Measurements from ENCODE around the gene GSDME.

The GSDME gene

GRCh38 chr7:24778543-24779282 lies 21.4 kb upstream of the GSDME start:
- no peak overlapping the region for H3K4me3 ChIP-seq (ENCODE audit: low read length)
- DNase-seq (ENCODE audit: low read depth, low spot score): no peak

GRCh38 chr7:24777806-24778205 lies 20.5 kb upstream of the GSDME start:
- H3K4me3 ChIP-seq (ENCODE audit: low read length): no peak overlapping the region
- DNase-seq (ENCODE audit: low read depth, low spot score): no peak

- no peak for DNase-seq (ENCODE audit: low read depth, low spot score)
- H3K4me3 ChIP-seq (ENCODE audit: low read length): no peak overlapping the region
Measured at GRCh38 chr7:24773646-24774045, 16.4 kb upstream of the GSDME start.

GRCh38 chr7:24769851-24770250 lies 12.6 kb upstream of the GSDME start:
- no peak overlapping the region for H3K4me3 ChIP-seq (ENCODE audit: low read length)
- no peak for DNase-seq (ENCODE audit: low read depth, low spot score)

GRCh38 chr7:24769014-24769830 lies 12.0 kb upstream of the GSDME start:
- H3K4me3 ChIP-seq (ENCODE audit: low read length): no peak overlapping the region
- DNase-seq (ENCODE audit: low read depth, low spot score): peak; percentile 11

GRCh38 chr7:24767878-24768569 lies 10.8 kb upstream of the GSDME start:
- H3K4me3 ChIP-seq (ENCODE audit: low read length): no peak overlapping the region
- DNase-seq (ENCODE audit: low read depth, low spot score): no peak

GRCh38 chr7:24764972-24765744 lies 7.9 kb upstream of the GSDME start:
- H3K4me3 ChIP-seq (ENCODE audit: low read length): no peak overlapping the region
- peak; percentile 39 for DNase-seq (ENCODE audit: low read depth, low spot score)

- no peak overlapping the region for H3K4me3 ChIP-seq (ENCODE audit: low read length)
- no peak for DNase-seq (ENCODE audit: low read depth, low spot score)
Measured at GRCh38 chr7:24764011-24764410, 6.7 kb upstream of the GSDME start.

- DNase-seq (ENCODE audit: low read depth, low spot score): no peak
- no peak overlapping the region for H3K4me3 ChIP-seq (ENCODE audit: low read length)
Measured at GRCh38 chr7:24763303-24763901, 6.1 kb upstream of the GSDME start.

- H3K4me3 ChIP-seq (ENCODE audit: low read length): no peak overlapping the region
- no peak for DNase-seq (ENCODE audit: low read depth, low spot score)
Measured at GRCh38 chr7:24762771-24763170, 5.5 kb upstream of the GSDME start.

- DNase-seq (ENCODE audit: low read depth, low spot score): no peak
- H3K4me3 ChIP-seq (ENCODE audit: low read length): no peak overlapping the region
Measured at GRCh38 chr7:24760968-24761367, 3.7 kb upstream of the GSDME start.

- DNase-seq (ENCODE audit: low read depth, low spot score): no peak
- peak overlapping the region; percentile 57 for H3K4me3 ChIP-seq (ENCODE audit: low read length)
Measured at GRCh38 chr7:24756545-24757352, 515 bp downstream of the GSDME start.

- H3K4me3 ChIP-seq (ENCODE audit: low read length): no peak overlapping the region
- DNase-seq (ENCODE audit: low read depth, low spot score): no peak
Measured at GRCh38 chr7:24755541-24756407, 1.5 kb downstream of the GSDME start.

GRCh38 chr7:24754906-24755506 lies 2.3 kb downstream of the GSDME start:
- no peak for DNase-seq (ENCODE audit: low read depth, low spot score)
- no peak overlapping the region for H3K4me3 ChIP-seq (ENCODE audit: low read length)

GRCh38 chr7:24752073-24752800 lies 5.0 kb downstream of the GSDME start:
- H3K4me3 ChIP-seq (ENCODE audit: low read length): no peak overlapping the region
- no peak for DNase-seq (ENCODE audit: low read depth, low spot score)

GRCh38 chr7:24751484-24751883 lies 5.8 kb downstream of the GSDME start:
- DNase-seq (ENCODE audit: low read depth, low spot score): no peak

More at GRCh38 chr7:24751484-24751883, 5.8 kb downstream of the GSDME start:
- no peak overlapping the region for H3K4me3 ChIP-seq (ENCODE audit: low read length)
